IPS-18a (cell line): ENCODE results near the gene LRRC4.

ENCODE experiments used
- H3K27ac ChIP-seq: one replicate; pipeline ENCODE4 v1.5.1; 2013; ENCODE audit warnings: low read length
- H3K27me3 ChIP-seq: one replicate; pipeline ENCODE4 v1.6.1; 2013; ENCODE audit warnings: mild to moderate bottlenecking, low read length; ENCODE audit not compliant: control insufficient read depth, insufficient read depth
- H3K36me3 ChIP-seq: one replicate; pipeline ENCODE4 v1.6.1; 2013; ENCODE audit warnings: low read depth, low read length; ENCODE audit not compliant: control insufficient read depth
- H3K4me1 ChIP-seq: one replicate; pipeline ENCODE4 v1.6.1; 2013; ENCODE audit warnings: low read depth, low read length; ENCODE audit not compliant: control insufficient read depth
- H3K4me3 ChIP-seq: one replicate; pipeline ENCODE4 v1.5.1; 2013; ENCODE audit warnings: low read length
- H3K9ac ChIP-seq: one replicate; pipeline ENCODE4 v1.6.1; 2013; ENCODE audit warnings: mild to moderate bottlenecking, low read length, moderate library complexity
- H3K9me3 ChIP-seq: one replicate; pipeline ENCODE4 v1.6.1; 2013; ENCODE audit warnings: low read depth, low read length; ENCODE audit not compliant: control insufficient read depth

Gene LRRC4

DNA sequence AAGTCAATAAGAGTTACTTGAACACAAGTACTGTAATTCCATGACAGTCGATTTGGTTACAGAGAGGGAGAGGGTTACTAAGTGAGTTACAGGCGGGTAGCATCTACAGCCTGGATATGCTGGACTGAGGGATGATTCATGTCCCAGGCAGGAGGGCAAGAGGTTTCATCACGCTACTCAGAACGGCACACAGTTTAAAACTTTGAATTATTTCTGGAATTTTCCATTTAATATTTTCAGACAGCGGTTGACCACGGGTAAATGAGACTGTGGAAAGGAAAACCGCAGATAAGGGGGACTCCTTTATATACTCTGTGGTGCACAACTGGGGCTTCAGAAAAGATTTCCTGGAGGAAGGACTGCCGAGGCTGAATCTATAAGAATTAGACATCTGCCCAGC is 25.7 kb upstream of the LRRC4 start:
- H3K27me3 ChIP-seq: no peaks in the 10 kb centered on the region
- H3K36me3 ChIP-seq: no peaks in the 10 kb centered on the region
- peaks cover 10% of the 10 kb centered on the region for H3K4me1 ChIP-seq
- no peaks in the 10 kb centered on the region for H3K9me3 ChIP-seq
- no peak overlapping the region for H3K4me3 ChIP-seq
- no peak overlapping the region for H3K9ac ChIP-seq
- no peak overlapping the region for H3K27ac ChIP-seq

DNA sequence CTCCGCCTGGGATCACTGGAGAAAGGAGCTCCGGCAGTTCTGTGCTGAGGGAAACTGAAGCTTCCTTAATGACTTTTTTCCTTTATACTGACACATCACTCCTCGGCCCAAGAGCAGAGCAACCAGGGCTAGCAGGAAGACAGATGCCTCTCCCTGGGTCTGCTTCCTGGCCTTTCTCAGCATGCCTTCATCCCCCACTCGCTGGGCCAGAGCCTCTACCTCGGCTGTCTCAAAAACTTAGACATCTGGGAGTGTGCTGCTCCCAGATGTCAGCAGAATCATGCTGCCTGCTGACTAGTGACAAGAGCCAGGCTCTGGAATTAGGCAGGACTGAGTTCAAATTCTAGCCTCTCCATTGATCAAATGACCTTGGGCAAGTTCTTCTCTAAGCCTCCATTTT is 24.4 kb upstream of the LRRC4 start:
- no peaks in the 10 kb centered on the region for H3K36me3 ChIP-seq

GRCh38 chr7:128054511-128054910 is 23.3 kb upstream of the LRRC4 start:
- Histone ChIP-seq H3K4me1 (peaks cover 3% of the 10 kb centered on the region), H3K27ac (no peak overlapping the region), H3K27me3 (no peaks in the 10 kb centered on the region), H3K9me3 (no peaks in the 10 kb centered on the region), H3K36me3 (no peaks in the 10 kb centered on the region), H3K9ac (no peak overlapping the region), H3K4me3 (no peak overlapping the region)

More for the DNA sequence above, 24.4 kb upstream of the LRRC4 start:
- peaks cover 10% of the 10 kb centered on the region for H3K4me1 ChIP-seq
- no peaks in the 10 kb centered on the region for H3K27me3 ChIP-seq
- H3K9me3 ChIP-seq: no peaks in the 10 kb centered on the region
- H3K27ac ChIP-seq: no peak overlapping the region
- no peak overlapping the region for H3K9ac ChIP-seq
- no peak overlapping the region for H3K4me3 ChIP-seq

DNA sequence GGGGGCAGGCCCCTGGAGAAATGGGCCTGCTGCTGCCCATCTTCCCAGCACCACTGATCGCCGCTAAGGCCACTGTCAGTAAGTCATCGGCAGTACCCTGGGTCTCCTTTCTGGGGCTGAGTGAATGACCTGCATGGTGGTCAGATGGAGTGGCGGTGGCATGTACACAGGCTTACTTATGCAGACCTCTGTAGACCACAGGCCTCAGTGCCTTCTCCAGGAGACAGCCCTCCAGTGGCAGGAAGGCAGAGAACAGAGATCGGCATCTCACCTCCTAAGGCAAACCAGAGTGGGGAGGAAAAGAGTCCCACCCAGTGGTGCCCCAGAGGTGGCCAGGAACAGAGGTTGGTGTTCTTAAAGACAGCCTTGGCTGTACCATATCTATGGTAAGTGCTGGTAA is 22.8 kb upstream of the LRRC4 start:
- no peak overlapping the region for H3K9ac ChIP-seq
- no peaks in the 10 kb centered on the region for H3K9me3 ChIP-seq
- no peak overlapping the region for H3K27ac ChIP-seq
- no peaks in the 10 kb centered on the region for H3K27me3 ChIP-seq
- H3K4me3 ChIP-seq: no peak overlapping the region
- no peaks in the 10 kb centered on the region for H3K36me3 ChIP-seq
- no peaks in the 10 kb centered on the region for H3K4me1 ChIP-seq

GRCh38 chr7:128053023-128053422 is 21.8 kb upstream of the LRRC4 start:
- no peaks in the 10 kb centered on the region for H3K27me3 ChIP-seq
- no peak overlapping the region for H3K9ac ChIP-seq
- no peak overlapping the region for H3K4me3 ChIP-seq
- no peaks in the 10 kb centered on the region for H3K36me3 ChIP-seq
- no peaks in the 10 kb centered on the region for H3K4me1 ChIP-seq
- no peak overlapping the region for H3K27ac ChIP-seq
- no peaks in the 10 kb centered on the region for H3K9me3 ChIP-seq

- H3K4me3 ChIP-seq: no peak overlapping the region
- no peaks in the 10 kb centered on the region for H3K36me3 ChIP-seq
- H3K9ac ChIP-seq: no peak overlapping the region
- no peak overlapping the region for H3K27ac ChIP-seq
- no peaks in the 10 kb centered on the region for H3K9me3 ChIP-seq
- no peaks in the 10 kb centered on the region for H3K27me3 ChIP-seq
- no peaks in the 10 kb centered on the region for H3K4me1 ChIP-seq
These were observed 21.2 kb upstream of the LRRC4 start for GRCh38 chr7:128052404-128052803.

- H3K9me3 ChIP-seq: no peaks in the 10 kb centered on the region
- H3K4me1 ChIP-seq: no peaks in the 10 kb centered on the region
- no peak overlapping the region for H3K9ac ChIP-seq
- no peak overlapping the region for H3K4me3 ChIP-seq
- no peaks in the 10 kb centered on the region for H3K27me3 ChIP-seq
- H3K27ac ChIP-seq: no peak overlapping the region
- H3K36me3 ChIP-seq: no peaks in the 10 kb centered on the region
These were observed 14.5 kb upstream of the LRRC4 start for GRCh38 chr7:128045766-128046165.

DNA sequence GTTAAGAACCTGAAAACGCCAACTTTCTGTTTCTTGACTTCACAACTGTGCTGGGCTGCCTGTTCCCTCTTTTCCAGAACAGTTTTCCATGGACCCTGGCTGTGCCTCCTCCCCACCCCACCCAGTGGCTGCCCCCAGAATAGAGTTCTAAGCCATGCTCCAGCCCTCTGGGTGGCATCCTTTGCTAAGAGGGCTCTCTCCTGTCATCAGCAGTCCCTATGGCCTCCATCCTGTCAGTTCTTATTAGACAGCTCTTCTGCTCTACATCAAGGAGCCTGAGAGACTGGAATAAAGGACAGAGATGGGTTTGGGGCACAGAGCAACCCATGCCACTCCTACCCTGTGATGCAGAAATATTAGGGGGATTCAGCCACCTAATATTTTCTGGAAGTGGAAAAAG is 13.9 kb upstream of the LRRC4 start:
- no peak overlapping the region for H3K27ac ChIP-seq
- no peaks in the 10 kb centered on the region for H3K4me1 ChIP-seq
- no peak overlapping the region for H3K9ac ChIP-seq
- no peaks in the 10 kb centered on the region for H3K36me3 ChIP-seq
- H3K4me3 ChIP-seq: no peak overlapping the region
- H3K9me3 ChIP-seq: no peaks in the 10 kb centered on the region
- no peaks in the 10 kb centered on the region for H3K27me3 ChIP-seq

- Histone ChIP-seq H3K4me3 (no peak overlapping the region), H3K27ac (no peak overlapping the region), H3K27me3 (no peaks in the 10 kb centered on the region), H3K9ac (no peak overlapping the region), H3K36me3 (no peaks in the 10 kb centered on the region), H3K9me3 (no peaks in the 10 kb centered on the region), H3K4me1 (no peaks in the 10 kb centered on the region)
These were observed 12.8 kb upstream of the LRRC4 start for GRCh38 chr7:128044064-128044463.

DNA sequence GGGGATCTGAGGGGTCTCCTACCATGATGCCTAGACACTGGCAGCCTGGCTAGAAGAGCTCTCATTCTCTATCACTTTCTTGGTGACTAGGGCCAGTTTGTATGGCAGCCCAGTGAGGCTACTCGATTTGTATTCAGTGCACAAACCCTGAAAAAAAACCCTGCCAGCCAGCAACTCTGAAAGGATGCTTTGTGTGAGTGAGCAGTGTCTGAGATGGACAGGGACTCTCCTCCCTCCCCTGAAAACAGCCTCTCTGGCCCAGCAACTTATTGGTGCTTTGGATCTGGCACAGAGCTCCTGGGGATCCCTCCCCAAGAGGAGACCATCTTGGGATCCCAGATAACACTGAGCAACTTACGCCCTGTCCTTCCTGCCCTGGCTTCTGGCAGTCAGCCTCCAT is 10.8 kb upstream of the LRRC4 start:
- H3K36me3 ChIP-seq: no peaks in the 10 kb centered on the region
- no peaks in the 10 kb centered on the region for H3K9me3 ChIP-seq
- no peak overlapping the region for H3K27ac ChIP-seq
- no peaks in the 10 kb centered on the region for H3K4me1 ChIP-seq
- no peak overlapping the region for H3K4me3 ChIP-seq
- no peak overlapping the region for H3K9ac ChIP-seq
- H3K27me3 ChIP-seq: no peaks in the 10 kb centered on the region

GRCh38 chr7:128041203-128041602 is 10.0 kb upstream of the LRRC4 start:
- H3K9me3 ChIP-seq: no peaks in the 10 kb centered on the region
- no peak overlapping the region for H3K27ac ChIP-seq
- no peak overlapping the region for H3K4me3 ChIP-seq
- H3K4me1 ChIP-seq: no peaks in the 10 kb centered on the region
- H3K9ac ChIP-seq: no peak overlapping the region
- no peaks in the 10 kb centered on the region for H3K36me3 ChIP-seq
- no peaks in the 10 kb centered on the region for H3K27me3 ChIP-seq

- no peak overlapping the region for H3K4me3 ChIP-seq
- no peaks in the 10 kb centered on the region for H3K36me3 ChIP-seq
- H3K4me1 ChIP-seq: no peaks in the 10 kb centered on the region
- H3K9me3 ChIP-seq: no peaks in the 10 kb centered on the region
- H3K27me3 ChIP-seq: no peaks in the 10 kb centered on the region
- no peak overlapping the region for H3K27ac ChIP-seq
- no peak overlapping the region for H3K9ac ChIP-seq
These were observed 9.0 kb upstream of the LRRC4 start for GRCh38 chr7:128040205-128040604.
